NT2/D1 (cell line): ENCODE results near the gene FAM53B.

Experiments
- SUZ12 ChIP-seq: IDR thresholded peaks from 2 replicates; pipeline ENCODE4 v1.6.1; 2011; ENCODE audit not compliant: insufficient read length, insufficient read depth; ENCODE audit errors: extremely low read depth
- YY1 ChIP-seq: IDR thresholded peaks from 2 replicates; pipeline ENCODE4 v1.6.1; 2011; ENCODE audit not compliant: insufficient read length, insufficient read depth
- ZNF274 ChIP-seq: IDR thresholded peaks from 2 replicates; pipeline ENCODE4 v1.6.1; 2011; ENCODE audit warnings: mild to moderate bottlenecking, low read depth, low read length

DNA sequence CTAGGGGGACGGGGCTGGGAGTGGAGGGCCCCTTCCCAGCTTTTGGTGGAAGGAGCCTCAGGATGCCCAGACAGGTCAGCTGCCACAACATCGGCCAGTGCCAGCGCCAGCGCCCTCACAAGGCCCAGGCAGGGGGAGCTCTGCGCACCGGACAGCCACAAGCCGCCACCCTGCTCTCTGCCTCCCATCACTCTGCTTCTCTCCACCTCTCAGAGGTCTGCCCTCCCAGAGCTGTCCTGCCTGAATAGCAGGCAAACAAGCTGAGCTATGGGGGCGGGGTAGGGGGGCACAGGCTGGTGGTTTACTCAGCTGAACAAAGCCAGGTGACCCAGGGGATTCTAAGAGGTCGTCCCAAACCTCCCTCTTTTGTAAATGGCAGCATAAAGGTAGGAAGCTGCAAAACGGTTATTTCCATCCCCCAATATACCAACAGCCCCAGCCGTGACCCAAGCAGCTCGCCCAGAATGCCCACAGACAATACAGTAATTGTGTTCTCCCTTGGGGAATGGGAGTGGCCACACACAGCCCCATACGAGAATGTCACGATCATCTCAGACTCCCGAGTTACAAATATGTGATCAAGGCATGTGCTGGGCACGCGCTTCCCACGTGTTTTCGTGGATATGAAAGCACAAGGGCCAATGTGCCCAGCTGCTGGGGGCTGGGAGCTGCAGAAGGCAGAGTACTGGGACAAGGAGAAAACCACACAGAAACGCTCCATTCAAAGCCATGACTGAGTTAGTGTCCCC is 19.7 kb downstream of the FAM53B start:
- no peak for TF ChIP-seq ZNF274
- TF ChIP-seq SUZ12 = no peak
- TF ChIP-seq YY1 = no peak
